ENCODE data around the gene LIX1.

The LIX1 gene

GRCh38 chr5:97111616-97112015 is 30.8 kb downstream of the LIX1 start:
- H3K4me3 ChIP-seq = no peak overlapping the region
- H4K20me1 ChIP-seq = no peaks in the 10 kb centered on the region
- H3K9me3 ChIP-seq = no peaks in the 10 kb centered on the region
- peak overlapping the region; percentile 38 for H3K4me2 ChIP-seq
- H3K36me3 ChIP-seq = no peaks in the 10 kb centered on the region
- H3K4me1 ChIP-seq = peaks cover 17% of the 10 kb centered on the region
- no peak overlapping the region for H3K27ac ChIP-seq
- no peaks in the 10 kb centered on the region for H3K27me3 ChIP-seq
- no peak overlapping the region for H3K9ac ChIP-seq
- no peak for TF ChIP-seq Cebpa-rat (IDR thresholded peaks at IDR 0.05)

- H3K4me2 ChIP-seq = no peak overlapping the region
- no peaks in the 10 kb centered on the region for H3K9me3 ChIP-seq
- no peak for TF ChIP-seq Cebpa-rat (IDR thresholded peaks at IDR 0.05)
- H4K20me1 ChIP-seq = no peaks in the 10 kb centered on the region
- H3K27ac ChIP-seq = no peak overlapping the region
- peaks cover 17% of the 10 kb centered on the region for H3K4me1 ChIP-seq
- H3K9ac ChIP-seq = no peak overlapping the region
- no peaks in the 10 kb centered on the region for H3K36me3 ChIP-seq
- no peak overlapping the region for H3K4me3 ChIP-seq
- no peaks in the 10 kb centered on the region for H3K27me3 ChIP-seq
Measured at GRCh38 chr5:97111004-97111403, 31.4 kb downstream of the LIX1 start.

GRCh38 chr5:97107318-97107717 is 35.1 kb downstream of the LIX1 start:
- H3K36me3 ChIP-seq = no peaks in the 10 kb centered on the region
- H3K4me1 ChIP-seq = peaks cover 12% of the 10 kb centered on the region
- H4K20me1 ChIP-seq = no peaks in the 10 kb centered on the region
- H3K27me3 ChIP-seq = no peaks in the 10 kb centered on the region
- TF ChIP-seq Cebpa-rat (IDR thresholded peaks at IDR 0.05) = no peak
- H3K4me3 ChIP-seq = no peak overlapping the region
- no peak overlapping the region for H3K4me2 ChIP-seq
- H3K9ac ChIP-seq = no peak overlapping the region
- H3K27ac ChIP-seq = no peak overlapping the region
- no peaks in the 10 kb centered on the region for H3K9me3 ChIP-seq

GRCh38 chr5:97106216-97106581 is 36.2 kb downstream of the LIX1 start:
- H3K9me3 ChIP-seq = no peaks in the 10 kb centered on the region

GRCh38 chr5:97105501-97106215 is 36.8 kb downstream of the LIX1 start:
- H3K36me3 ChIP-seq = no peaks in the 10 kb centered on the region
- no peak overlapping the region for H3K4me2 ChIP-seq
- H3K27me3 ChIP-seq = no peaks in the 10 kb centered on the region
- no peaks in the 10 kb centered on the region for H3K4me1 ChIP-seq
- H3K9ac ChIP-seq = no peak overlapping the region
- no peak overlapping the region for H3K27ac ChIP-seq
- H3K4me3 ChIP-seq = no peak overlapping the region
- H3K9me3 ChIP-seq = no peaks in the 10 kb centered on the region
- H4K20me1 ChIP-seq = no peaks in the 10 kb centered on the region
- no peak for TF ChIP-seq Cebpa-rat (IDR thresholded peaks at IDR 0.05)

More at GRCh38 chr5:97106216-97106581, 36.2 kb downstream of the LIX1 start:
- no peak for TF ChIP-seq Cebpa-rat (IDR thresholded peaks at IDR 0.05)
- Histone ChIP-seq H3K4me3 (no peak overlapping the region), H4K20me1 (no peaks in the 10 kb centered on the region), H3K27me3 (no peaks in the 10 kb centered on the region), H3K4me1 (peaks cover under 1% of the 10 kb centered on the region; the same call in 1 of the 2 replicates), H3K9ac (no peak overlapping the region), H3K4me2 (no peak overlapping the region), H3K27ac (no peak overlapping the region), H3K36me3 (no peaks in the 10 kb centered on the region)

GRCh38 chr5:97102010-97102470 is 40.4 kb downstream of the LIX1 start:
- no peak overlapping the region for H3K4me3 ChIP-seq
- no peaks in the 10 kb centered on the region for H3K27me3 ChIP-seq
- H3K27ac ChIP-seq = no peak overlapping the region
- no peak for TF ChIP-seq Cebpa-rat (IDR thresholded peaks at IDR 0.05)
- no peaks in the 10 kb centered on the region for H3K36me3 ChIP-seq
- H3K4me2 ChIP-seq = no peak overlapping the region
- H3K4me1 ChIP-seq = no peaks in the 10 kb centered on the region
- H4K20me1 ChIP-seq = no peaks in the 10 kb centered on the region
- H3K9ac ChIP-seq = no peak overlapping the region
- H3K9me3 ChIP-seq = no peaks in the 10 kb centered on the region

- H3K4me2 ChIP-seq = no peak overlapping the region
- no peak for TF ChIP-seq Cebpa-rat (IDR thresholded peaks at IDR 0.05)
- no peaks in the 10 kb centered on the region for H3K9me3 ChIP-seq
- no peak overlapping the region for H3K9ac ChIP-seq
- no peak overlapping the region for H3K4me3 ChIP-seq
- H3K36me3 ChIP-seq = no peaks in the 10 kb centered on the region
- no peaks in the 10 kb centered on the region for H3K4me1 ChIP-seq
- H3K27ac ChIP-seq = no peak overlapping the region
- H4K20me1 ChIP-seq = no peaks in the 10 kb centered on the region
- H3K27me3 ChIP-seq = no peaks in the 10 kb centered on the region
Measured at GRCh38 chr5:97101189-97101910, 41.1 kb downstream of the LIX1 start.

GRCh38 chr5:97100476-97100875 is 41.9 kb downstream of the LIX1 start:
- TF ChIP-seq Cebpa-rat (IDR thresholded peaks at IDR 0.05) = no peak
- no peak overlapping the region for H3K9ac ChIP-seq
- no peak overlapping the region for H3K4me3 ChIP-seq
- H3K27ac ChIP-seq = no peak overlapping the region
- no peaks in the 10 kb centered on the region for H3K4me1 ChIP-seq
- no peaks in the 10 kb centered on the region for H3K9me3 ChIP-seq
- H3K4me2 ChIP-seq = no peak overlapping the region
- no peaks in the 10 kb centered on the region for H4K20me1 ChIP-seq
- H3K27me3 ChIP-seq = no peaks in the 10 kb centered on the region
- no peaks in the 10 kb centered on the region for H3K36me3 ChIP-seq

DNA sequence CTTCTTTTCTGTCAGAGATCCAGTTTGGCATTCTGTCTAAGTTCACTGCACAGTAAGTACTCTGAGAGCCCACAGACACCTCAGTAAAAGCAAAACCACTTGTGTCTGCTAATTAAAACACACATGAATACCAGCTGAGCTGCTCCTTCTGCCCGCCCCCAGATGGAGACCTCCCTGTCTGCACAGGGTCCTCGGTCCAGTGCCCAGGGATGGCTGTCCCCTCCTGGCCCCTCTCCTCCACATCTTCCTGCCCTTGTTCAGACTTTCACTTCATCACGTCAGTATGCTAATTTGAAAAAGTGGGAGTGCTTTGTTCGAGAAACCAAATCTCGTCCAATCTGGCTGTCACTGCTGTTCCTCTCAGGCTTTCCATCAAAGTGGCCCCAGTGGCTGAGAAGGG is 43.5 kb downstream of the LIX1 start:
- Histone ChIP-seq H3K4me1 (no peaks in the 10 kb centered on the region), H3K9me3 (no peaks in the 10 kb centered on the region), H3K4me2 (no peak overlapping the region), H3K9ac (no peak overlapping the region), H3K36me3 (no peaks in the 10 kb centered on the region), H3K27ac (no peak overlapping the region), H4K20me1 (no peaks in the 10 kb centered on the region), H3K4me3 (no peak overlapping the region), H3K27me3 (no peaks in the 10 kb centered on the region)
- no peak for TF ChIP-seq Cebpa-rat (IDR thresholded peaks at IDR 0.05)
